HG03025 (cell line): ENCODE results near the gene EXOC7.
"Not testable (repeated sequence)": the region's sequence is repeated elsewhere in the genome, so short reads cannot be mapped to it uniquely, and the experiment has no call there.

Experiments used
- ATAC-seq: cut with Tn5 transposase; IDR thresholded peaks from one replicate; pipeline ENCODE4 v1.9.1; 2021; ENCODE audit warnings: mild to moderate bottlenecking, moderate library complexity; ENCODE audit not compliant: unreplicated experiment, low FRiP score

EXOC7 gene

GRCh38 chr17:76089680-76090516 lies 13.7 kb downstream of the EXOC7 start:
- no peak for ATAC-seq

- no peak for ATAC-seq
Measured at GRCh38 chr17:76088868-76089576, 14.6 kb downstream of the EXOC7 start.

GRCh38 chr17:76088041-76088867 lies 15.3 kb downstream of the EXOC7 start:
- no peak for ATAC-seq

- no peak for ATAC-seq
Measured at GRCh38 chr17:76087531-76087930, 16.1 kb downstream of the EXOC7 start.

- no peak for ATAC-seq
Measured at GRCh38 chr17:76086384-76086783, 17.2 kb downstream of the EXOC7 start.

GRCh38 chr17:76085731-76086366 lies 17.7 kb downstream of the EXOC7 start:
- no peak for ATAC-seq

- ATAC-seq = no peak
Measured at GRCh38 chr17:76085066-76085730, 18.4 kb downstream of the EXOC7 start.

- no peak for ATAC-seq
Measured at GRCh38 chr17:76083536-76084182, 19.9 kb downstream of the EXOC7 start.

- no peak for ATAC-seq
Measured at GRCh38 chr17:76082326-76083251, 21.0 kb downstream of the EXOC7 start.

- ATAC-seq = no peak
Measured at GRCh38 chr17:76081295-76082210, 22.0 kb downstream of the EXOC7 start.

- no peak for ATAC-seq
Measured at GRCh38 chr17:76080768-76081287, 22.8 kb downstream of the EXOC7 start.

GRCh38 chr17:76079956-76080767 lies 23.4 kb downstream of the EXOC7 start:
- ATAC-seq = no peak

- no peak for ATAC-seq
Measured at GRCh38 chr17:76079535-76079955, 24.0 kb downstream of the EXOC7 start.

- no peak for ATAC-seq
Measured at GRCh38 chr17:76078860-76079534, 24.6 kb downstream of the EXOC7 start, which contains the start of gene ZACN. TSS of gene ZACN (plus strand) at chr17:76079182. CDS start at chr17:76079265, 83 bp downstream.

- ATAC-seq = not testable (repeated sequence)
Measured at GRCh38 chr17:76078370-76078769, 25.2 kb downstream of the EXOC7 start.
